Loucy (cell line): ENCODE data around the gene CCNH.

Experiments used
- H2AFZ ChIP-seq: fragments of 200-600 bp; sonication (generic); 2 replicates; pipeline ENCODE4 v1.6.0; 2016; ENCODE audit warnings: antibody characterized with exemption, mild to moderate bottlenecking, low read length, moderate library complexity
- H3F3A ChIP-seq: fragments of 200-600 bp; 2 replicates; pipeline ENCODE4 v1.6.0; 2016; ENCODE audit warnings: antibody characterized with exemption, low read depth, mild to moderate bottlenecking
- H3K27me3 ChIP-seq: fragments of 200-600 bp; sonication (generic); 2 replicates; pipeline ENCODE4 v1.6.1; 2014; ENCODE audit warnings: low read length, mild to moderate bottlenecking; ENCODE audit not compliant: insufficient read depth, poor library complexity, severe bottlenecking
- H3K36me3 ChIP-seq: fragments of 200-600 bp; sonication (generic); 2 replicates; pipeline ENCODE4 v1.6.1; 2016; ENCODE audit warnings: low read length; ENCODE audit not compliant: insufficient read depth
- H3K4me1 ChIP-seq: fragments of 200-600 bp; sonication (generic); 2 replicates; pipeline ENCODE4 v1.5.1; 2014; ENCODE audit warnings: low read length, mild to moderate bottlenecking; ENCODE audit not compliant: insufficient read depth, poor library complexity, severe bottlenecking
- H3K4me2 ChIP-seq: fragments of 200-600 bp; sonication (generic); 2 replicates; pipeline ENCODE4 v1.6.0; 2014; ENCODE audit warnings: antibody characterized with exemption, low read length, low read depth, mild to moderate bottlenecking; ENCODE audit not compliant: poor library complexity, severe bottlenecking
- H3K4me3 ChIP-seq: fragments of 200-600 bp; sonication (generic); 2 replicates; pipeline ENCODE4 v1.5.1; 2014; ENCODE audit warnings: low read length, mild to moderate bottlenecking, mixed read lengths; ENCODE audit not compliant: poor library complexity, severe bottlenecking
- H3K79me2 ChIP-seq: fragments of 200-600 bp; sonication (generic); 2 replicates; pipeline ENCODE4 v1.6.1; 2014; ENCODE audit warnings: low read length; ENCODE audit not compliant: insufficient read depth
- H3K9ac ChIP-seq: fragments of 200-600 bp; sonication (generic); 2 replicates; pipeline ENCODE4 v1.6.0; 2014; ENCODE audit warnings: mild to moderate bottlenecking, low read depth, low read length, moderate library complexity; ENCODE audit not compliant: poor library complexity, severe bottlenecking
- H3K9me2 ChIP-seq: fragments of 200-600 bp; sonication (generic); replicated peaks from 2 replicates; pipeline ENCODE4 v1.6.1; 2016; ENCODE audit warnings: low read depth, low read length, mixed read lengths
- H3K9me3 ChIP-seq: fragments of 200-600 bp; sonication (generic); 2 replicates; pipeline ENCODE4 v1.6.1; 2014; ENCODE audit warnings: mild to moderate bottlenecking, antibody characterized with exemption, low read length, low read depth; ENCODE audit not compliant: insufficient read depth
- H4K20me1 ChIP-seq: fragments of 200-600 bp; sonication (generic); 2 replicates; pipeline ENCODE4 v1.6.0; 2014; ENCODE audit warnings: antibody characterized with exemption, low read length, mild to moderate bottlenecking; ENCODE audit not compliant: insufficient read depth, poor library complexity, severe bottlenecking
- CTCF ChIP-seq: fragments of 200-600 bp; sonication (generic); conservative IDR thresholded peaks from 2 replicates; pipeline ENCODE4 v1.5.1; 2014; ENCODE audit warnings: mild to moderate bottlenecking, antibody characterized with exemption, low read length
- EZH2phosphoT487 ChIP-seq: fragments of 200-600 bp; IDR thresholded peaks from 2 replicates; pipeline ENCODE4 v1.6.1; 2018; ENCODE audit warnings: antibody characterized with exemption, mild to moderate bottlenecking, moderate library complexity, borderline replicate concordance

CCNH gene

DNA sequence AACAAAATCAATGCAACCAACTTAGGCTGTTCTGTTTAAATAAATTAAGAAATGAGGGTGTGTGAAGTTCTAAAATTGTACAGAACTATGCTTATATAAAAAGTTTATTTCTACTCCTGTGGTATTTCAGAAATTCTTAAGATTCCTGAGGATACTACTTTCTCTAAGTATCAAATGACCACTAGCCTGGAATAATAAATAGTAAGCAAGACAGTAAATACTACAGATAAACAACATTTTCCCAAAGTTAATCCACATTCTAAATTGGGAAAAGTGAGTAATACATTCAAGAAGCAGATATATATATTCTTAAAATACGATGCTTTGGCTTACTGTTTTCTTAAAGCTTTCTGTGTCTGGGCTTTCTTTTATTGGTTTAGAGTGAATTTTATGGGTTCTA, 29.5 kb downstream of the CCNH start:
- TF ChIP-seq EZH2phosphoT487 (no peak), CTCF (no peak)
- Histone ChIP-seq H3K36me3 (peaks cover 90% of the 10 kb centered on the region), H3K27me3 (no peaks in the 10 kb centered on the region), H3K4me2 (no peak overlapping the region), H3K9ac (no peak overlapping the region), H3K4me1 (no peaks in the 10 kb centered on the region), H4K20me1 (no peaks in the 10 kb centered on the region), H3K9me2 (no peaks in the 10 kb centered on the region), H3K79me2 (no peaks in the 10 kb centered on the region), H3F3A (no peaks in the 10 kb centered on the region), H3K4me3 (no peak overlapping the region), H3K9me3 (no peaks in the 10 kb centered on the region), H2AFZ (no peak overlapping the region)

DNA sequence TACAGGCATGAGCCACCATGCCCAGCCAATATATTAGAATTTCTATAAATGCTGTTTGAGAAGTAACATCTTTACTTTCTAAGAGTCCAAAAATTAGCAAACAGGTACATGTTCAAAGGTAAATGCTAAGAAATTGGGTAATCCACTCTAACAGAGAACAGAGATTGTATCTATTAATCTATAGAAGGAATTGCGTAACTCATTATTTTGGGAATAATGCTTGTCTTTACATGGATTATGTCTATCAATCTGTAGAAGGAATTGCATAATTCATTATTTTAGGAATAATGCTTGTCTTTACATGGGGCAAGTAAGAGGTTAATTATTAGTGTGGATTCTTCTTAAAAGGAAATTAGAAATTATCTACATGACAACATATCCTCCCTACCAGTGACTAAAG, 30.5 kb downstream of the CCNH start:
- no peak overlapping the region for H3K4me3 ChIP-seq
- no peak overlapping the region for H3K9ac ChIP-seq
- no peaks in the 10 kb centered on the region for H3K9me2 ChIP-seq
- H3K4me2 ChIP-seq: no peak overlapping the region
- H3K9me3 ChIP-seq: no peaks in the 10 kb centered on the region
- H3F3A ChIP-seq: no peaks in the 10 kb centered on the region
- no peak overlapping the region for H2AFZ ChIP-seq
- H3K79me2 ChIP-seq: no peaks in the 10 kb centered on the region
- H3K27me3 ChIP-seq: no peaks in the 10 kb centered on the region
- H3K4me1 ChIP-seq: no peaks in the 10 kb centered on the region
- TF ChIP-seq EZH2phosphoT487: no peak
- H4K20me1 ChIP-seq: no peaks in the 10 kb centered on the region
- peaks cover 89% of the 10 kb centered on the region for H3K36me3 ChIP-seq

GRCh38 chr5:87372705-87373104, 40.0 kb downstream of the CCNH start:
- no peak overlapping the region for H3K9ac ChIP-seq
- no peaks in the 10 kb centered on the region for H3K27me3 ChIP-seq
- no peaks in the 10 kb centered on the region for H4K20me1 ChIP-seq
- peaks cover 68% of the 10 kb centered on the region for H3K36me3 ChIP-seq
- H3K4me3 ChIP-seq: no peak overlapping the region
- TF ChIP-seq CTCF (no peak), EZH2phosphoT487 (no peak)
- H2AFZ ChIP-seq: no peak overlapping the region
- no peak overlapping the region for H3K4me2 ChIP-seq
- no peaks in the 10 kb centered on the region for H3K79me2 ChIP-seq
- H3K4me1 ChIP-seq: no peaks in the 10 kb centered on the region
- no peaks in the 10 kb centered on the region for H3K9me3 ChIP-seq
- H3F3A ChIP-seq: 0 out of 2 replicates have a peak, but pooled peaks cover 2% of the 10 kb centered on the region
- H3K9me2 ChIP-seq: no peaks in the 10 kb centered on the region

DNA sequence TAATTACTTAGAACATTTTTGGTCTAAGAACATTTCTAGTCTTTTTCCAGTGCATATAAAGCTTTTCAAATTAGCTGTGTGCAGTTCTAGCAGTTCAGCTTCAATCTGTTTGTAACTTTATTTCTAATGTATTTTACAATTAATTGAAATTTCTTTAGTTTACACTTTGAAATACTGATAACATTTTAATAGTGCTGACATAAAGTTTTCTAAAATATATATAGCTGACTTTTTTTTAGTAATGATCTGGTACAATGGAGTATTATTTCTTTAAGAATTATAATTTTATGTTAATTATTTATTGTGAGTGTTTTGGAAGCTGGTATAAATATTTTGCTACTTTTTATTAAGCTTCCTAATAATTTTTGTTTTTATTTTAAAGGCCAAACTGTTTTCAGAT, 43.3 kb downstream of the CCNH start:
- Histone ChIP-seq H3K9ac (no peak overlapping the region), H3K4me3 (no peak overlapping the region), H3F3A (0 out of 2 replicates have a peak, but pooled peaks cover 2% of the 10 kb centered on the region), H3K79me2 (no peaks in the 10 kb centered on the region), H4K20me1 (no peaks in the 10 kb centered on the region), H3K9me3 (no peaks in the 10 kb centered on the region), H3K4me2 (no peak overlapping the region), H3K27me3 (no peaks in the 10 kb centered on the region), H3K4me1 (no peaks in the 10 kb centered on the region), H2AFZ (no peak overlapping the region), H3K9me2 (no peaks in the 10 kb centered on the region), H3K36me3 (peaks cover 68% of the 10 kb centered on the region)
- TF ChIP-seq EZH2phosphoT487 (no peak), CTCF (no peak)
